ENCODE data around the gene MYO6. TPM values are rescaled to one million over a fixed set of nuclear protein-coding genes. Genes with fewer than 3 reads are reported as not detected.

MYO6 gene
- total and polyA plus RNA-seq, 2 of the 8 experiments (the other 6 are each of a cell fraction or from before 2014, with no cell fraction given) = 8.3 to 21.9 TPM

DNA sequence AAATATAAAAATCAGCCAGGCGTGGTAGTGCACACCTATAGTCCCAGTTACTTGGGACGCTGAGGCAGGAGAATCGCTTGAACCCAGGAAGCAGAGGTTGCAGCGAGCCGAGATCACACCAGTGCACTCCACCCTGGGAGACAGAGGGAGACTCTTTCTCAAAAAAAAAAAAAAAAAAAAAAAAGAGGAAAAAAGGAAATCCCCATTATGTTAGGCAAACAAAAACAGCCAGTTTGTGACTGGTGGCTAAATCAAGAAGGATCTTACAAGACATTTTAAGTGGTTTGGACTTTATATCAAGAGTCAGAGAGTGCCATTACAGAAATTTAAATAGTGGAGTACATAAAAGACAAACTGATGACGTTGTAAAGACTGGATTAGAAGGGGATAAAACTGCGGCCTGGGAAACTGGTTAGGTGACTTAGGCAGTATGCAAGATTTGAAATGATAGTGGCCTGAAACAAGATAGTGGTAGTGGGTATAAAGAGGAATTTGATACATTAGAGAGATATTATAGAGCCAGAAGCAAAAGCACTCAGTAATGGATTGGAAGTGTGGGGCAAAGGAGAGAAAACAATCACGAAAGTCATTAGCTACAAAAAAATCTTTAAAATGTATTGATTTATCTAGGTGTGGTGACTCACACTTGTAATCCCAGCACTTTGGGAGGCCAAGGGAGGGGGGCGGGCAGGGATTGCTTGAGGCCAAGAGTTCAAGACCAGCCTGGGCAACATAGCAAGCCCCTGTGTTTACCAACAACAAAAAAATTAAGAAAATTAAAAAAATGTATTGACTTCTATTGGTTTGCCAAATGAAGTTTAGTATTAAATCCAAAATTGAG is 1.7 kb upstream of the MYO6 start:
- H3K4ac ChIP-seq (replicated peaks; ENCODE audit: insufficient read length, low read depth, low read length) = no peak overlapping the region
- H3K36me3 ChIP-seq (ENCODE audit: control insufficient read depth in 2 of 4, insufficient read depth in 4 of 4, low read length in 3 of 4) = no peaks in the 10 kb centered on the region; a peak in 1 of 8 replicates
- TF ChIP-seq GTF2F1 (IDR thresholded peaks at IDR 0.05; ENCODE audit: borderline replicate concordance, low read depth, low read length) = no peak
- no peak for TF ChIP-seq JUN (IDR thresholded peaks at IDR 0.05; ENCODE audit: low read depth, low read length)
- no peak overlapping the region for H4K8ac ChIP-seq (ENCODE audit: extremely low read depth, insufficient read depth, low read length)
- H3K23me2 ChIP-seq (ENCODE audit: low read depth, low read length) = no peaks in the 10 kb centered on the region; the same call in 1 of the 2 replicates
- H3K9ac ChIP-seq (replicated peaks in 1 of 4; ENCODE audit: extremely low read depth in 1 of 4, low read depth in 3 of 4, low read length in 3 of 4) = no peak overlapping the region
- WGBS, 2 experiments (ENCODE audit: extremely low coverage in 1 of 2, insufficient coverage in 1 of 2, insufficient read length in 1 of 2, insufficient replicate concordance in 2 of 2, low coverage in 1 of 2, low lambda C conversion rate in 2 of 2, missing lambda C conversion rate in 1 of 2) = 83% methylated on average over 9 of the region's 9 CpGs; no CpG with 5 or more reads in 1 of the 2 experiments
- peaks cover 0 to 3% (median 0%) of the 10 kb centered on the region in 4 experiments; a peak in 2 of 7 replicates for H3K27me3 ChIP-seq (replicated peaks in 1 of 4; ENCODE audit: control insufficient read depth in 3 of 4, extremely low read depth in 1 of 4, insufficient read depth in 3 of 4, low read length in 3 of 4)
- H2AFZ ChIP-seq (ENCODE audit: low read length) = no peak overlapping the region
- H3K9me3 ChIP-seq (ENCODE audit: insufficient read depth in 2 of 2, low read depth in 1 of 2, low read length in 1 of 2) = no peaks in the 10 kb centered on the region
- ChIA-PET POLR2A (ENCODE audit: partially characterized antibody) (no interaction called here), CTCF (ENCODE audit: partially characterized antibody) (no interaction called here)
- H2BK120ac ChIP-seq (replicated peaks; ENCODE audit: low read depth, low read length) = no peak overlapping the region
- no peak overlapping the region for H2BK5ac ChIP-seq (ENCODE audit: low read depth, low read length)
- no peaks in the 10 kb centered on the region for H3K79me2 ChIP-seq (ENCODE audit: control insufficient read depth in 1 of 2, insufficient read depth in 2 of 2, low read length in 2 of 2)
- DNase-seq (ENCODE audit: low read depth in 1 of 2, low spot score in 2 of 2) (no peak), FAIRE-seq (no peak)
- H4K20me1 ChIP-seq (replicated peaks in 1 of 2; ENCODE audit: control insufficient read depth in 1 of 2, insufficient read depth in 2 of 2, low read length in 2 of 2) = peaks cover 0 to under 1% of the 10 kb centered on the region in 2 experiments
- H2AK5ac ChIP-seq (ENCODE audit: low read depth, low read length) = no peak overlapping the region
- H3K4me3 ChIP-seq (ENCODE audit: extremely low read depth in 1 of 4, insufficient read depth in 2 of 4, low read depth in 3 of 4, low read length in 4 of 4) = peak overlapping the region in 1 of 4 experiments; percentile 77; a peak in 1 of 8 replicates
- H4K5ac ChIP-seq (ENCODE audit: insufficient read length, low read depth, low read length) = no peak overlapping the region
- no peak overlapping the region for H3K14ac ChIP-seq (ENCODE audit: insufficient read length)
- no peak overlapping the region; a peak in 1 of 4 replicates for H3K4me2 ChIP-seq (ENCODE audit: insufficient read depth in 1 of 2, low read depth in 2 of 2, low read length in 2 of 2)
- H4K91ac ChIP-seq (replicated peaks; ENCODE audit: insufficient read length, low read length) = no peak overlapping the region
- H3K23ac ChIP-seq (ENCODE audit: insufficient read length) = no peak overlapping the region
- no peaks in the 10 kb centered on the region for H3K79me1 ChIP-seq (ENCODE audit: low read depth, low read length)
- H2BK12ac ChIP-seq (ENCODE audit: low read depth, low read length) = no peak overlapping the region
- H3K56ac ChIP-seq (replicated peaks; ENCODE audit: insufficient read length, low read depth, low read length) = no peak overlapping the region
- no peak overlapping the region for H3K18ac ChIP-seq (ENCODE audit: extremely low read depth, low read length)
- H2BK20ac ChIP-seq (ENCODE audit: low read length) = no peak overlapping the region
- no peaks in the 10 kb centered on the region; a peak in 2 of 7 replicates for H3K4me1 ChIP-seq (replicated peaks in 1 of 4; ENCODE audit: control insufficient read depth in 3 of 4, insufficient read depth in 4 of 4, low read length in 3 of 4)
- H3K27ac ChIP-seq (ENCODE audit: low read depth, low read length) = no peak overlapping the region
- no peak overlapping the region for H2BK15ac ChIP-seq (ENCODE audit: low read length)

All from H1 (cell line).